ENCODE data around the gene OLFML1. TPM values are rescaled to one million over a fixed set of nuclear protein-coding genes. Genes with fewer than 3 reads are reported as not detected.

Gene OLFML1
- total RNA-seq, 1 donor from 2014 or later = not detected

GRCh38 chr11:7523416-7524210 is 38.3 kb downstream of the OLFML1 start:
- H3K9me3 Mint-ChIP-seq = peaks cover 3% of the 10 kb centered on the region
- no peaks in the 10 kb centered on the region for H3K36me3 Mint-ChIP-seq (ENCODE audit: low read depth)
- H3K4me3 Mint-ChIP-seq = no peak overlapping the region
- peaks cover 28% of the 10 kb centered on the region for H3K4me1 Mint-ChIP-seq
- intact Hi-C loops (cut with micrococcal nuclease) = no loop called here
- DNase-seq = no peak
- no peaks in the 10 kb centered on the region for H3K27me3 Mint-ChIP-seq
- no peak overlapping the region for H3K27ac Mint-ChIP-seq

- no peak overlapping the region for H3K4me3 Mint-ChIP-seq
- DNase-seq = no peak
- H3K36me3 Mint-ChIP-seq (ENCODE audit: low read depth) = no peaks in the 10 kb centered on the region
- H3K9me3 Mint-ChIP-seq = peaks cover 3% of the 10 kb centered on the region
- H3K27ac Mint-ChIP-seq = no peak overlapping the region
- intact Hi-C loops (cut with micrococcal nuclease) = no loop called here
- peaks cover 28% of the 10 kb centered on the region for H3K4me1 Mint-ChIP-seq
- no peaks in the 10 kb centered on the region for H3K27me3 Mint-ChIP-seq
Observed at GRCh38 chr11:7524462-7525235, 39.3 kb downstream of the OLFML1 start.

GRCh38 chr11:7525424-7525823 is 40.1 kb downstream of the OLFML1 start:
- H3K4me3 Mint-ChIP-seq = no peak overlapping the region
- intact Hi-C loops (cut with micrococcal nuclease) = no loop called here
- H3K36me3 Mint-ChIP-seq (ENCODE audit: low read depth) = no peaks in the 10 kb centered on the region
- peaks cover 3% of the 10 kb centered on the region for H3K9me3 Mint-ChIP-seq
- H3K27ac Mint-ChIP-seq = no peak overlapping the region
- peaks cover 28% of the 10 kb centered on the region for H3K4me1 Mint-ChIP-seq
- DNase-seq = no peak
- H3K27me3 Mint-ChIP-seq = no peaks in the 10 kb centered on the region

GRCh38 chr11:7527029-7527428 is 41.7 kb downstream of the OLFML1 start:
- peaks cover 35% of the 10 kb centered on the region for H3K4me1 Mint-ChIP-seq
- H3K9me3 Mint-ChIP-seq = peaks cover 3% of the 10 kb centered on the region
- intact Hi-C loops (cut with micrococcal nuclease) = no loop called here
- no peaks in the 10 kb centered on the region for H3K27me3 Mint-ChIP-seq
- H3K4me3 Mint-ChIP-seq = peak overlapping the region; percentile 12
- H3K36me3 Mint-ChIP-seq (ENCODE audit: low read depth) = no peaks in the 10 kb centered on the region
- H3K27ac Mint-ChIP-seq = no peak overlapping the region
- DNase-seq = peak; percentile 81

GRCh38 chr11:7528514-7529049 is 43.3 kb downstream of the OLFML1 start:
- Mint-ChIP-seq H3K27me3 (peaks cover 1% of the 10 kb centered on the region), H3K36me3 (ENCODE audit: low read depth) (no peaks in the 10 kb centered on the region), H3K4me3 (no peak overlapping the region), H3K4me1 (peaks cover 35% of the 10 kb centered on the region), H3K27ac (no peak overlapping the region), H3K9me3 (peaks cover 3% of the 10 kb centered on the region)
- intact Hi-C loops (cut with micrococcal nuclease) = no loop called here
- no peak for DNase-seq

- Mint-ChIP-seq H3K27ac (no peak overlapping the region), H3K4me3 (no peak overlapping the region), H3K36me3 (ENCODE audit: low read depth) (no peaks in the 10 kb centered on the region), H3K4me1 (peaks cover 31% of the 10 kb centered on the region), H3K27me3 (peaks cover 8% of the 10 kb centered on the region), H3K9me3 (no peaks in the 10 kb centered on the region)
- intact Hi-C loops (cut with micrococcal nuclease) = no loop called here
- no peak for DNase-seq
Observed at GRCh38 chr11:7530013-7530640, 44.8 kb downstream of the OLFML1 start.

GRCh38 chr11:7531011-7531410 is 45.7 kb downstream of the OLFML1 start:
- H3K27me3 Mint-ChIP-seq = peaks cover 9% of the 10 kb centered on the region

GRCh38 chr11:7532405-7533145 is 47.3 kb downstream of the OLFML1 start:
- no peaks in the 10 kb centered on the region for H3K36me3 Mint-ChIP-seq (ENCODE audit: low read depth)
- H3K4me3 Mint-ChIP-seq = no peak overlapping the region
- peaks cover 16% of the 10 kb centered on the region for H3K27me3 Mint-ChIP-seq
- no peak overlapping the region for H3K27ac Mint-ChIP-seq
- intact Hi-C loops (cut with micrococcal nuclease) = no loop called here
- peaks cover 18% of the 10 kb centered on the region for H3K4me1 Mint-ChIP-seq
- no peaks in the 10 kb centered on the region for H3K9me3 Mint-ChIP-seq
- DNase-seq = no peak

More at GRCh38 chr11:7531011-7531410, 45.7 kb downstream of the OLFML1 start:
- Mint-ChIP-seq H3K27ac (no peak overlapping the region), H3K4me1 (peaks cover 28% of the 10 kb centered on the region), H3K4me3 (no peak overlapping the region), H3K9me3 (no peaks in the 10 kb centered on the region), H3K36me3 (ENCODE audit: low read depth) (no peaks in the 10 kb centered on the region)
- no peak for DNase-seq
- intact Hi-C loops (cut with micrococcal nuclease) = no loop called here

GRCh38 chr11:7533199-7534041 is 48.1 kb downstream of the OLFML1 start:
- H3K4me1 Mint-ChIP-seq = peaks cover 21% of the 10 kb centered on the region
- H3K36me3 Mint-ChIP-seq (ENCODE audit: low read depth) = no peaks in the 10 kb centered on the region
- intact Hi-C loops (cut with micrococcal nuclease) = no loop called here
- no peaks in the 10 kb centered on the region for H3K9me3 Mint-ChIP-seq
- DNase-seq = no peak
- no peak overlapping the region for H3K4me3 Mint-ChIP-seq
- peaks cover 16% of the 10 kb centered on the region for H3K27me3 Mint-ChIP-seq
- H3K27ac Mint-ChIP-seq = no peak overlapping the region

GRCh38 chr11:7534042-7534378 is 48.7 kb downstream of the OLFML1 start:
- Mint-ChIP-seq H3K9me3 (no peaks in the 10 kb centered on the region), H3K27me3 (peaks cover 16% of the 10 kb centered on the region), H3K27ac (no peak overlapping the region), H3K4me3 (no peak overlapping the region), H3K36me3 (ENCODE audit: low read depth) (no peaks in the 10 kb centered on the region), H3K4me1 (peaks cover 20% of the 10 kb centered on the region)
- no peak for DNase-seq
- intact Hi-C loops (cut with micrococcal nuclease) = no loop called here

GRCh38 chr11:7536100-7536499 is 50.8 kb downstream of the OLFML1 start:
- no peak for DNase-seq
- no peak overlapping the region for H3K4me3 Mint-ChIP-seq
- H3K27ac Mint-ChIP-seq = no peak overlapping the region

GRCh38 chr11:7537265-7537664 is 52.0 kb downstream of the OLFML1 start:
- Mint-ChIP-seq H3K9me3 (no peaks in the 10 kb centered on the region), H3K4me1 (peaks cover 13% of the 10 kb centered on the region), H3K27ac (no peak overlapping the region), H3K27me3 (peaks cover 32% of the 10 kb centered on the region), H3K36me3 (ENCODE audit: low read depth) (no peaks in the 10 kb centered on the region), H3K4me3 (no peak overlapping the region)
- intact Hi-C loops (cut with micrococcal nuclease) = no loop called here
- DNase-seq = no peak

More at GRCh38 chr11:7536100-7536499, 50.8 kb downstream of the OLFML1 start:
- Mint-ChIP-seq H3K36me3 (ENCODE audit: low read depth) (no peaks in the 10 kb centered on the region), H3K9me3 (no peaks in the 10 kb centered on the region), H3K4me1 (peaks cover 15% of the 10 kb centered on the region), H3K27me3 (peaks cover 25% of the 10 kb centered on the region)
- intact Hi-C loops (cut with micrococcal nuclease) = no loop called here

GRCh38 chr11:7538031-7538430 is 52.7 kb downstream of the OLFML1 start:
- DNase-seq = no peak
- Mint-ChIP-seq H3K27ac (no peak overlapping the region), H3K4me3 (no peak overlapping the region), H3K9me3 (no peaks in the 10 kb centered on the region), H3K36me3 (ENCODE audit: low read depth) (no peaks in the 10 kb centered on the region), H3K4me1 (peaks cover 13% of the 10 kb centered on the region), H3K27me3 (peaks cover 32% of the 10 kb centered on the region)
- intact Hi-C loops (cut with micrococcal nuclease) = no loop called here
